HepG2 (cell line): ENCODE measurements around the gene GRIN2D. TPM values are rescaled to one million over a fixed set of nuclear protein-coding genes. Genes with fewer than 3 reads are reported as not detected.

ENCODE experiments used
- EED ChIP-seq: sonication (generic); formaldehyde crosslinking; IDR thresholded peaks from 2 replicates; pipeline ENCODE4 v1.5.0; 2020; ENCODE audit warnings: mild to moderate bottlenecking, missing genetic modification reagents
- HNRNPL ChIP-seq: fragments of 200-400 bp; formaldehyde crosslinking; IDR thresholded peaks from 2 replicates; pipeline ENCODE4 v1.6.1; 2017; ENCODE audit warnings: mild to moderate bottlenecking, low read depth, low read length
- MAZ ChIP-seq, 2 experiments: sonication (generic) in 1 of 2; formaldehyde crosslinking in 1 of 2; IDR thresholded peaks; 2 replicates each; pipeline versions ENCODE4 v1.5.0 to v1.6.1; 2012 to 2020; ENCODE audit warnings: low read depth in 2 of 2, mild to moderate bottlenecking in 2 of 2, borderline replicate concordance in 1 of 2, improper control_type of control experiment in 1 of 2, low read length in 1 of 2, missing genetic modification reagents in 1 of 2, moderate library complexity in 1 of 2
- MYPOP ChIP-seq: sonication (generic); formaldehyde crosslinking; IDR thresholded peaks from 2 replicates; pipeline ENCODE4 v1.8.1; 2023; ENCODE audit warnings: mild to moderate bottlenecking, moderate library complexity, missing genetic modification reagents
- PAF1 ChIP-seq: IDR thresholded peaks from 2 replicates; pipeline ENCODE4 v1.6.1; 2016; ENCODE audit warnings: missing genetic modification reagents, missing compliant biosample characterization
- REL ChIP-seq: sonication (generic); formaldehyde crosslinking; conservative IDR thresholded peaks from 2 replicates; pipeline ENCODE4 v1.8.0; 2022; ENCODE audit warnings: mild to moderate bottlenecking, missing genetic modification reagents, moderate library complexity
- SCMH1 ChIP-seq: sonication (generic); formaldehyde crosslinking; IDR thresholded peaks from 2 replicates; pipeline ENCODE4 v1.9.0; 2021; ENCODE audit warnings: missing genetic modification reagents, mild to moderate bottlenecking, borderline replicate concordance
- ZFP1 ChIP-seq: IDR thresholded peaks from 2 replicates; pipeline ENCODE4 v1.6.1; 2016
- ZNF143 ChIP-seq: sonication (generic); formaldehyde crosslinking; IDR thresholded peaks from 2 replicates; pipeline ENCODE4 v1.4.0; 2020; ENCODE audit warnings: missing genetic modification reagents
- ZNF260 ChIP-seq: sonication (generic); formaldehyde crosslinking; IDR thresholded peaks from 2 replicates; pipeline ENCODE4 v1.4.0; 2020; ENCODE audit warnings: missing genetic modification reagents, low read depth, mild to moderate bottlenecking, borderline replicate concordance
- ZNF484 ChIP-seq: sonication (generic); formaldehyde crosslinking; IDR thresholded peaks from 2 replicates; pipeline ENCODE4 v1.5.1; 2020; ENCODE audit warnings: mild to moderate bottlenecking, low read depth, missing genetic modification reagents, borderline replicate concordance
- ZNF530 ChIP-seq: sonication (generic); formaldehyde crosslinking; IDR thresholded peaks from 2 replicates; pipeline ENCODE4 v1.5.0; 2020; ENCODE audit warnings: low read depth, mild to moderate bottlenecking, missing genetic modification reagents
- ZNF556 ChIP-seq: sonication (generic); formaldehyde crosslinking; IDR thresholded peaks from 2 replicates; pipeline ENCODE4 v1.4.0; 2020; ENCODE audit warnings: mild to moderate bottlenecking, missing genetic modification reagents, borderline replicate concordance
- ZNF646 ChIP-seq: sonication (generic); formaldehyde crosslinking; IDR thresholded peaks from 2 replicates; pipeline ENCODE4 v1.9.0; 2021; ENCODE audit warnings: mild to moderate bottlenecking, missing genetic modification reagents
- ZNF790 ChIP-seq: sonication (generic); formaldehyde crosslinking; IDR thresholded peaks from 2 replicates; pipeline ENCODE4 v1.8.0; 2022; ENCODE audit warnings: missing genetic modification reagents, mild to moderate bottlenecking, borderline replicate concordance
- polyA plus RNA-seq, 8 experiments: library from polyadenylated mRNA; depleted of rRNA in 3 of 8; stranded (reverse) in 7 of 8; unstranded in 1 of 8; fragments of >200 nt; fragmentation: Illumina TruSeq in 4 of 8; extraction: Trizol in 4 of 8; gene quantifications; 2 replicates each; pipeline versions ENCODE4 v1.2.1 to v1.2.3, GENCODE V29; 2011 to 2016; ENCODE audit warnings: low read depth in 4 of 8, missing spikeins in 1 of 8, mixed read lengths in 1 of 8; ENCODE audit not compliant: insufficient read depth in 1 of 8
- total RNA-seq, 5 experiments: library from RNA; depleted of rRNA; stranded (reverse); fragments of >200 nt; fragmentation: Illumina TruSeq; extraction: Trizol; gene quantifications; 2 replicates each; pipeline ENCODE4 v1.2.3, GENCODE V29; 2016; ENCODE audit warnings: low read depth in 1 of 5
- TF ChIP-seq, protein P1 (sequence below), 2 experiments: sonication (generic) in 1 of 2; formaldehyde crosslinking in 1 of 2; IDR thresholded peaks; 2 replicates each; pipeline versions ENCODE4 v1.5.1 to v1.6.1; 2011 to 2020; ENCODE audit warnings: borderline replicate concordance in 1 of 2, low read depth in 1 of 2, low read length in 1 of 2, mild to moderate bottlenecking in 1 of 2, missing genetic modification reagents in 1 of 2, moderate library complexity in 1 of 2
- TF ChIP-seq, protein P2 (sequence below): sonication (generic); formaldehyde crosslinking; IDR thresholded peaks from 2 replicates; pipeline ENCODE4 v1.8.1; 2023; ENCODE audit warnings: mild to moderate bottlenecking, missing genetic modification reagents, borderline replicate concordance

The GRIN2D gene
- total and polyA plus RNA-seq, 2 of the 13 experiments (the other 11 are each of a cell fraction or from before 2014, with no cell fraction given), result 0.02 to 0.13 TPM

DNA sequence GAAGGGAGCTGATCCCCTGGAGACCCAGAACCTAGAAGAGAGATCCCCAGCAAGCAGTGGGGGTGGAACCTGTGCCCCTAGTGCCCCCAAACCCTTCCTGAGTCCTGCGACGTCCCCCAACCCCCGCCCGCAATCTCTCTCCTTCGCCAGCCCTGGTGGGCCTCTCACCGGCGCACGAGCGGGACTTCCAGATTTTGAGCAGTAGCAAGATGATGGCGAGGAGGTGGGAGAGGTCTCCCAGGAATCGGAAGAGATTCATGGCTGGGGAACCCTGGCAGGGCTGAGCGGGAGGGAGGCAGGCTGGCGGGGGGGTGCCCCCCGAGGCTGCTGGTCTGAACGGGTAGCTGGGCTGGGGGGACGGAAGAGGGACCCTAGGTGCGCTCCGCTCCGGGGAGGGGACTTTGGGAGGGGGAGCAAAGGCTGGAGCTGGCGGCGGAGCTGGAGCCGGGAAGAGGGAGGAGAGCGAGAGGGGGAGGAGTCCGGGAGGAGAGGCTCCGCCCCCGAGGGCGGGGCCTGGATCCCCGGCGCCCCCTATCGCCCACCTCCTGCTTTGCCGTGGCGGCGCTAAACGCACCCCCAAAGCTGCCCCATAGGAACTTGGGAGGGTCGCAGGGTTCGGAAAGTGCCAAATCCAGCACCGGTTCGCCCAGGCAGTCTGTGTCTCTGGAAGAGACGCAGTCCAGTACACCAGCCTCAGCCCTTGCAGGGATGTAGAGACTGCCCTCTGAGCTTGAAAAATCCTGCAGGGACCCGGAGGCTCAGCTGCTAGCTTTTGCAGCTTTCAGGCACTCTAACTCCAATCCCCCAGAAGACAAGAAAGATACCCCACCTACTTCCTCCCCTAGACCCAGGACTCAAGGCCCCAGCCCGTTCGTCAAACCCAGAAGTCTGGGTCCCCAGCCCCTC is 2.1 kb upstream of the GRIN2D start, which contains the start of gene KDELR1 (continued):
- TF ChIP-seq ZNF556 (no peak; the same call in 1 of the 2 replicates), ZFP1 (no peak), EED (CRISPR knock-in tag) (0 out of 2 replicates have a peak, but pooled peaks have one; percentile 11), ZNF260 (CRISPR knock-in tag) (no peak), PAF1 (CRISPR knock-in tag) (no peak), ZNF646 (CRISPR knock-in tag) (no peak), ZNF143 (no peak), MYPOP (CRISPR knock-in tag) (no peak), MAZ (IDR thresholded peaks at IDR 0.05; ENCODE audit: borderline replicate concordance, low read depth, low read length) (peak; percentile 83; the same call in 1 of the 2 replicates), MAZ (CRISPR knock-in tag; IDR thresholded peaks at IDR 0.05; ENCODE audit: low read depth) (0 out of 2 replicates have a peak, but pooled peaks have one; percentile 23), SCMH1 (CRISPR knock-in tag) (no peak), ZNF790 (CRISPR knock-in tag) (no peak; the same call in 1 of the 2 replicates), HNRNPL (peak; percentile 47; the same call in 1 of the 2 replicates), ZNF484 (CRISPR knock-in tag) (no peak), ZNF530 (CRISPR knock-in tag) (no peak), REL (CRISPR knock-in tag) (no peak; the same call in 1 of the 2 replicates)
- TF ChIP-seq, protein P1, sequence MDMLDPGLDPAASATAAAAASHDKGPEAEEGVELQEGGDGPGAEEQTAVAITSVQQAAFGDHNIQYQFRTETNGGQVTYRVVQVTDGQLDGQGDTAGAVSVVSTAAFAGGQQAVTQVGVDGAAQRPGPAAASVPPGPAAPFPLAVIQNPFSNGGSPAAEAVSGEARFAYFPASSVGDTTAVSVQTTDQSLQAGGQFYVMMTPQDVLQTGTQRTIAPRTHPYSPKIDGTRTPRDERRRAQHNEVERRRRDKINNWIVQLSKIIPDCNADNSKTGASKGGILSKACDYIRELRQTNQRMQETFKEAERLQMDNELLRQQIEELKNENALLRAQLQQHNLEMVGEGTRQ (IDR thresholded peaks at IDR 0.05; ENCODE audit: low read depth, low read length), result no peak
- TF ChIP-seq, protein P1 (CRISPR knock-in tag; IDR thresholded peaks at IDR 0.05; ENCODE audit: borderline replicate concordance), result no peak
- TF ChIP-seq, protein P2, sequence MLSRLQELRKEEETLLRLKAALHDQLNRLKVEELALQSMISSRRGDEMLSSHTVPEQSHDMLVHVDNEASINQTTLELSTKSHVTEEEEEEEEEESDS (CRISPR knock-in tag), result no peak
